ENCODE measurements around the gene KRT74. TPM values are rescaled to one million over a fixed set of nuclear protein-coding genes. Genes with fewer than 3 reads are reported as not detected.

The KRT74 gene
- polyA plus RNA-seq, 4 donors = 0.27 TPM; not detected in 3

DNA sequence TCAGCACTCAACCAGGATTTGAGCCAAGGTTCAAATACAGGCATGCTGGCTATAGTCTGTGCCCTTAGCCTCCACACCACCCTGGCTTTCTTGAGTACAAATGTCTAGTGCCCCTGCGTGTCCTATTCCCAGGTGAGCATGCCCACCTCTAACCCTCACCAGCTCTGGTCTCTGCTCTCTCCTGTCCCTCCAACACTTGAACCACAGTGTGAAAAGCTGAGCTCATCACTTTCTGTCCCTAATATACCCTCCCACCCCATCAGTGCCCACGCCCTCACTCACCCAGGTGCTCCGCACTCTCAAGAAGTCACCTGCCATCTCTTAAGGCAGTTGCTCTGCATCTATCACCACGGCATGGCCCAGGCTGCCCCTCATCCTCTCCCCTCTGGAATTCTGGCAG lies 13.7 kb downstream of the KRT74 start:
- no peaks in the 10 kb centered on the region for H3K36me3 ChIP-seq (ENCODE audit: control insufficient read depth in 3 of 3, insufficient read depth in 2 of 3, low read depth in 1 of 3, low read length in 3 of 3)

DNA sequence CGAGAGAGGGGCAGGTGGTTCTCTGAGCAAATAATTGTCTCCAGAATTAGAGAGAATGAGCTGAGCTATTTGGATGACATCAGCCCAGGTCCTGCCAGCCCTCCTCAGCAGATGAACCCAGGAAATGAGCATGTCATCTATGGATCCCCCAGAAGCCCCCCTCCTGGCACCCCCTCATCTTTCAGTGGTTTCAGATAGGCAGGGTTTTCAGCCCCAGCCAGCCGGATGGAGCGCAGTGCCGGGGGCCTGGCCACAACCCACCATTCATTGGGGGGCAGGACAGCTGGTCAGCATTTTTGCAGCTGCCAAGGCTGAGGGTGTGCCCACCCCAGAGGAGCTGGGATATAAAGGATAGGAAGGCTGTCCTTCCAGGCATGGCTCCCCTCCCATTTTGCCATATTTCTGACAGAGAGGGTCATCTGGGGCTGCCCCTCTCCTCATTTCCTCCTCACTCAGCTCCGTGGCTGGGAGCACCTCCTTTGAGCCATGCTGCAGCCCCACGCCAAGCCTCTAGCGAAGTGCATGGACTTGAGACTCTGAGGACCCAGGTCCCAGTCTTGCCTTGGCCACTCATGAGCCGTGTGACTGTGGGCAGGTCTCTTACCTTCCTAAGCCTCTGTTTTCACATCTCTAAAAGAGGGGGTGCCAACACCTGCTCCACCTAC lies 14.7 kb downstream of the KRT74 start:
- WGBS, 3 donors = 47 to 64% (median 54%) methylated on average over 8 of the region's 8 CpGs
- no peaks in the 10 kb centered on the region for H3K9me3 ChIP-seq (ENCODE audit: control insufficient read depth in 2 of 2, insufficient read depth in 1 of 2, low read depth in 1 of 2, low read length in 1 of 2)
- no peak overlapping the region for H3K4me3 ChIP-seq (ENCODE audit: low read depth in 1 of 3, low read length in 3 of 3)
- no peaks in the 10 kb centered on the region for H3K36me3 ChIP-seq (ENCODE audit: control insufficient read depth in 3 of 3, insufficient read depth in 2 of 3, low read depth in 1 of 3, low read length in 3 of 3)
- no peak overlapping the region for H3K27ac ChIP-seq (ENCODE audit: low read depth in 1 of 3, low read length in 2 of 3)
- no peaks in the 10 kb centered on the region for H3K4me1 ChIP-seq (ENCODE audit: control insufficient read depth in 3 of 3, insufficient read depth in 2 of 3, low read depth in 1 of 3, low read length in 2 of 3)
- peaks cover 0 to 15% (median 0%) of the 10 kb centered on the region in 3 donors for H3K27me3 ChIP-seq (ENCODE audit: control insufficient read depth in 3 of 3, insufficient read depth in 3 of 3, low read length in 3 of 3)
- no peak for FAIRE-seq
- DNase-seq = no peak

More for the DNA sequence above, 13.7 kb downstream of the KRT74 start:
- no peaks in the 10 kb centered on the region for H3K9me3 ChIP-seq (ENCODE audit: control insufficient read depth in 2 of 2, insufficient read depth in 1 of 2, low read depth in 1 of 2, low read length in 1 of 2)
- FAIRE-seq (no peak), DNase-seq (no peak)
- H3K4me3 ChIP-seq (ENCODE audit: low read depth in 1 of 3, low read length in 3 of 3) = no peak overlapping the region
- WGBS, 3 donors = 70 to 80% (median 80%) methylated on average over 4 of the region's 4 CpGs
- no peaks in the 10 kb centered on the region for H3K4me1 ChIP-seq (ENCODE audit: control insufficient read depth in 3 of 3, insufficient read depth in 2 of 3, low read depth in 1 of 3, low read length in 2 of 3)
- peaks cover 0 to 20% (median 0%) of the 10 kb centered on the region in 3 donors for H3K27me3 ChIP-seq (ENCODE audit: control insufficient read depth in 3 of 3, insufficient read depth in 3 of 3, low read length in 3 of 3)
- no peak overlapping the region for H3K27ac ChIP-seq (ENCODE audit: low read depth in 1 of 3, low read length in 2 of 3)

DNA sequence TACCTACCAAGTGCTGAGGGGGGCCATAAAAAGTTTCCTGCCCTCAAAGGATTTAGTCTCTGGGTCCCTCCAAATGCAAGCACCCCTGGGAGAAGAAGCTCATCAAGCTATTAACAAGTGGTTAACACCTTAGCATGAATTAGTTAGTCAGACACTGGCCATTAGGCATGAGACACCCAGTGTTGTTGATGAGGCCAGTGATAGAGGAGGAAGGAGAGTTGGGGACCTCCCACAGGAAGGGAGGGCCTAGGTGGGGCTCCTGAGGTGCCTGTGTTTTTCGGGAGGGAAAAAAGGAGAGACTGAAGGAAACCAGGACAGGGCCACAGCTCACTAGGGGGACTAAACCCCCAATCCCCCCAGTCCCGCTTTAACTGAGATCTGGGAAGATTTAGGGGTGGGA lies 16.2 kb downstream of the KRT74 start:
- DNase-seq = no peak
- Histone ChIP-seq H3K27ac (ENCODE audit: low read depth in 1 of 3, low read length in 2 of 3) (no peak overlapping the region), H3K9me3 (ENCODE audit: control insufficient read depth in 2 of 2, insufficient read depth in 1 of 2, low read depth in 1 of 2, low read length in 1 of 2) (no peaks in the 10 kb centered on the region), H3K27me3 (ENCODE audit: control insufficient read depth in 3 of 3, insufficient read depth in 3 of 3, low read length in 3 of 3) (peaks cover 0 to 13% (median 0%) of the 10 kb centered on the region in 3 donors), H3K36me3 (ENCODE audit: control insufficient read depth in 3 of 3, insufficient read depth in 2 of 3, low read depth in 1 of 3, low read length in 3 of 3) (no peaks in the 10 kb centered on the region), H3K4me1 (ENCODE audit: control insufficient read depth in 3 of 3, insufficient read depth in 2 of 3, low read depth in 1 of 3, low read length in 2 of 3) (no peaks in the 10 kb centered on the region), H3K4me3 (ENCODE audit: low read depth in 1 of 3, low read length in 3 of 3) (no peak overlapping the region)
- 49 to 66% (median 64%) methylated on average over 1 to 2 of the region's 2 CpGs for WGBS, 3 donors
- no peak for FAIRE-seq

DNA sequence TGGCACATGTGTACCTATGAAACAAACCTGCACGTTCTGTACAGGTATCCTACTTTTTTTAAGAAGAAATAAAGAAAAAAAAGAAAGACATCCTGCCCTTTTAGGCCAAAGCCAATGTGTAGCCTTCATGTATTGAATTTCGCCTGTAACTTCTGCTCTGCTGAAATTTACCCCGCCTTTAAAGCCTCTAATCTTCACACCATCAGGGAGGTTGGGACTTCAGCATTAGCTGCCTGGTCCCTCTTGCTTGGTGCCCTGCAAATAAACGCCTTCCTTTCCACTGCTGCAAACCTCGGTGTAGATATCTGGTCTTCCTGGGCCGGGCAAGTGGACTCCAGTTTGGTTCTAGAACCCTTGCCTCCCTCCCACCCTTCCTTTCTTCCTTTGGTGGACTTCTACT lies 18.1 kb downstream of the KRT74 start:
- FAIRE-seq (no peak), DNase-seq (no peak)
- H3K27me3 ChIP-seq (ENCODE audit: control insufficient read depth in 3 of 3, insufficient read depth in 3 of 3, low read length in 3 of 3) = peaks cover 0 to 4% (median 0%) of the 10 kb centered on the region in 3 donors
- 72 to 76% (median 75%) methylated on average over 6 of the region's 6 CpGs for WGBS, 3 donors
- H3K4me1 ChIP-seq (ENCODE audit: control insufficient read depth in 3 of 3, insufficient read depth in 2 of 3, low read depth in 1 of 3, low read length in 2 of 3) = no peaks in the 10 kb centered on the region
- H3K9me3 ChIP-seq (ENCODE audit: control insufficient read depth in 2 of 2, insufficient read depth in 1 of 2, low read depth in 1 of 2, low read length in 1 of 2) = no peaks in the 10 kb centered on the region
- H3K4me3 ChIP-seq (ENCODE audit: low read depth in 1 of 3, low read length in 3 of 3) = no peak overlapping the region
- H3K27ac ChIP-seq (ENCODE audit: low read depth in 1 of 3, low read length in 2 of 3) = no peak overlapping the region
- no peaks in the 10 kb centered on the region for H3K36me3 ChIP-seq (ENCODE audit: control insufficient read depth in 3 of 3, insufficient read depth in 2 of 3, low read depth in 1 of 3, low read length in 3 of 3)

DNA sequence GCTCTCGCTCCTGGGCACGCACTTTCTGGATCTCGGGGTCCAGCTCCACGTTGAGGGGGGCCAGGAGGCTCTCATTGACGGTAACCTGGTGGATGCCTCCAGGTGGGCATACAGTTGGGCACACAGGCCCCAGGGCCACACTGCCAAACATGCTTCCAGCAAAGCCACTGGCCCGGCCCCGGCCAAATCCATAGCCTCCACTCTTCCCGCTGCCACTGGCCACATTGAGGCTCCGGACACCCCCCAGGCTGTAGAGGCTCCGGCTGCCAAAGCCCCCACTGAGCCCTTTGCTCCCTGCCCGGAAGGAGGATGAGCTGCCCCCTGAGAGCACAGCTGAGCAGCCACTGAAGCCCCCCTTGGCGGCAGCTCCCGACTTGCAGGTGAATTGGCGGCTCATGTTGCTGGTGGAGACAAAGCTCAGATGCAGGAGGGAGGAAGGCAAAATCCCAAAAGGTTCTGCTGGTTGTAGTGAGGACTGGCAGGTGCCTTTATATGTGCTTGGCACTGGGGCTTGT lies 20.9 kb downstream of the KRT74 start, which contains the start of gene KRT71:
Gene KRT71 (minus strand): TSS at position 465 of the 515 bp plus-strand sequence. CDS start 68 bp downstream, at position 397.
- no peak within 1 kb of the TSS for H3K27ac ChIP-seq (ENCODE audit: low read depth in 1 of 3, low read length in 2 of 3)
- FAIRE-seq = no peak

DNA sequence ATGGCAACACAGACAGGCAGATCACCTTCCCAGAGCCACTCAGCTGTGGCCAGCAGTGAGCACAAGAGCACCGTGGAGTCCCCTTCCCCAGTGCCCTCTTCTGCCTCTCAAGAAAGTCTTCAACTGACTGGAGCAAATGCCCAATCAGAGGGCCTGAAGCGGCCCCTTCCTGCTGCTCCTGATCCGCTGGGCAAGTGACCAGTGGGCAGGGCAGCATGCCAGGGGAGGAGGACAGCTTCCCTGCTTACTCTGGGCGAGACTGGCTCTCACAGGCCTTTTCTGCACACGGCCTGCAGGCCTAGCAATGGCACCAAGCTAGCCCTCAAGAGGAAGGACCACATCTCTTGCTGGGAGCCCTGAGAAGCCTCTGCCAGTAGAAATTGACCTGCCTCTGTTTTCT lies 21.6 kb downstream of the KRT74 start:
- H3K27ac ChIP-seq (ENCODE audit: low read depth in 1 of 3, low read length in 2 of 3) = no peak overlapping the region
- H3K27me3 ChIP-seq (ENCODE audit: control insufficient read depth in 3 of 3, insufficient read depth in 3 of 3, low read length in 3 of 3) = peaks cover 0 to 4% (median 0%) of the 10 kb centered on the region in 3 donors
- WGBS, 3 donors = 66 to 78% (median 74%) methylated on average over 5 of the region's 5 CpGs
- H3K4me3 ChIP-seq (ENCODE audit: low read depth in 1 of 3, low read length in 3 of 3) = no peak overlapping the region
- FAIRE-seq (no peak), DNase-seq (no peak)
- no peaks in the 10 kb centered on the region for H3K4me1 ChIP-seq (ENCODE audit: control insufficient read depth in 3 of 3, insufficient read depth in 2 of 3, low read depth in 1 of 3, low read length in 2 of 3)
- H3K36me3 ChIP-seq (ENCODE audit: control insufficient read depth in 3 of 3, insufficient read depth in 2 of 3, low read depth in 1 of 3, low read length in 3 of 3) = no peaks in the 10 kb centered on the region
- H3K9me3 ChIP-seq (ENCODE audit: control insufficient read depth in 2 of 2, insufficient read depth in 1 of 2, low read depth in 1 of 2, low read length in 1 of 2) = no peaks in the 10 kb centered on the region

More for the DNA sequence above, 20.9 kb downstream of the KRT74 start, which contains the start of gene KRT71:
- H3K4me3 ChIP-seq (ENCODE audit: low read depth in 1 of 3, low read length in 3 of 3) = no peak within 1 kb of the TSS
- no peaks in the 10 kb centered on the region for H3K36me3 ChIP-seq (ENCODE audit: control insufficient read depth in 3 of 3, insufficient read depth in 2 of 3, low read depth in 1 of 3, low read length in 3 of 3)
- no peak for DNase-seq
- H3K9me3 ChIP-seq (ENCODE audit: control insufficient read depth in 2 of 2, insufficient read depth in 1 of 2, low read depth in 1 of 2, low read length in 1 of 2) = no peaks in the 10 kb centered on the region
- WGBS, 3 donors = 84 to 91% (median 85%) methylated on average over 12 to 14 of the region's 14 CpGs
- H3K27me3 ChIP-seq (ENCODE audit: control insufficient read depth in 3 of 3, insufficient read depth in 3 of 3, low read length in 3 of 3) = peaks cover 0 to 4% (median 0%) of the 10 kb centered on the region in 3 donors
- no peaks in the 10 kb centered on the region for H3K4me1 ChIP-seq (ENCODE audit: control insufficient read depth in 3 of 3, insufficient read depth in 2 of 3, low read depth in 1 of 3, low read length in 2 of 3)

DNA sequence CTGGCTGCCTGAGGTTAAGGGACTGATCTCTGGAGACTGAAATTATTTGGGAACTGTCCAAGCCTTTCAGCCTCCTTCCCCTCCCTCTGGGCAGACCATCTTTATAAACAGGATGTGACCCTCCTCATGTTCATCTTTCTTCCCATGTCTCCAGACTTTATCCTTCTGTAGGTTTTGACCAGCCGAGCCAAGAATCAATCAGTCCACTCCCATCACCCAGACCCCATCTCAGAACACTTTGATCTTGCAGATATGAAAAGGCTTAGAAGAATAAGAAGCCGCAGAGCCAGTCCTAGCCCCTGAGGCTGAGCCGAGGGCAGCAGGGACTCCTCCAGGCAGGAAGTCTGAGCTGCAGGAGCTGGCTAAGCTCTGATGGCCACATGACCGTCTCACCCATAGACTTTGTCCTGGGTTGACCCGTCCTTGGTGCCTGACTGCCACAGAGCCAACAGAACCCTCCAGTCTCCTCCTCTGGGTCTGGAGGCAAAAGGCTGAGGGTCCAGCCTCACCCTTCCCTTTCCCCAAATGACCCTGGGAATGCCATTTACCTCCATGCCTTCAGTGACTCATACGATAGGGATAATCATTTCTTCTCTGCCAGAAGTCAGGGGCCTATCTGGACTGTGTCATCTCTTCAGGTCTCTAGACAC lies 22.3 kb downstream of the KRT74 start:
- FAIRE-seq (no peak), DNase-seq (peak; percentile 20 to 26)
- peaks cover 0 to 4% (median 0%) of the 10 kb centered on the region in 3 donors for H3K27me3 ChIP-seq (ENCODE audit: control insufficient read depth in 3 of 3, insufficient read depth in 3 of 3, low read length in 3 of 3)
- no peak overlapping the region for H3K4me3 ChIP-seq (ENCODE audit: low read depth in 1 of 3, low read length in 3 of 3)
- H3K9me3 ChIP-seq (ENCODE audit: control insufficient read depth in 2 of 2, insufficient read depth in 1 of 2, low read depth in 1 of 2, low read length in 1 of 2) = no peaks in the 10 kb centered on the region
- 33 to 45% (median 36%) methylated on average over 6 of the region's 6 CpGs for WGBS, 3 donors
- H3K4me1 ChIP-seq (ENCODE audit: control insufficient read depth in 3 of 3, insufficient read depth in 2 of 3, low read depth in 1 of 3, low read length in 2 of 3) = no peaks in the 10 kb centered on the region
- H3K36me3 ChIP-seq (ENCODE audit: control insufficient read depth in 3 of 3, insufficient read depth in 2 of 3, low read depth in 1 of 3, low read length in 3 of 3) = no peaks in the 10 kb centered on the region
- no peak overlapping the region for H3K27ac ChIP-seq (ENCODE audit: low read depth in 1 of 3, low read length in 2 of 3)

DNA sequence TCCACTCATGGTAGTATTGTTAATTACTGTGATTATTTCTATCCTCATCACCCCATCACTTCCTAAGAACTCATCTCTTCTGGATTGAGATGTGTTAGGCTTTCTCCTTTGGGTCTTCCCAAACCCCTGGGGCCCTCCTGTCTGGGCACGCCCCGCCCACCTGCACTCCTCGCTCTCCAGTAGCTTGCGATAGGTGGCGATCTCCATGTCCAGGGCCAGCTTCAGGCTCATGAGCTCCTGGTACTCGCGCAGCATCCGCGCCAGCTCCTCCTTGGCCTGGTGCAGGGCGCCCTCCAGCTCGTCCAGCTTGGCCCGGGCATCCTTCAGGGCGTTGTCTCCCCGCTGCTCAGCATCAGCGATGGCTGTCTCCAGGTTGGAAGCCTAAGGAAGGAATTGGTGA lies 27.5 kb downstream of the KRT74 start:
- no peak for DNase-seq
- no peak for FAIRE-seq
- H3K36me3 ChIP-seq (ENCODE audit: control insufficient read depth in 3 of 3, insufficient read depth in 2 of 3, low read depth in 1 of 3, low read length in 3 of 3) = no peaks in the 10 kb centered on the region
- no peaks in the 10 kb centered on the region for H3K4me1 ChIP-seq (ENCODE audit: control insufficient read depth in 3 of 3, insufficient read depth in 2 of 3, low read depth in 1 of 3, low read length in 2 of 3)
- peaks cover 0 to 4% (median 0%) of the 10 kb centered on the region in 3 donors for H3K27me3 ChIP-seq (ENCODE audit: control insufficient read depth in 3 of 3, insufficient read depth in 3 of 3, low read length in 3 of 3)
- 83 to 90% (median 85%) methylated on average over 15 of the region's 15 CpGs for WGBS, 3 donors
- no peak overlapping the region for H3K4me3 ChIP-seq (ENCODE audit: low read depth in 1 of 3, low read length in 3 of 3)
- H3K9me3 ChIP-seq (ENCODE audit: control insufficient read depth in 2 of 2, insufficient read depth in 1 of 2, low read depth in 1 of 2, low read length in 1 of 2) = no peaks in the 10 kb centered on the region
- H3K27ac ChIP-seq (ENCODE audit: low read depth in 1 of 3, low read length in 2 of 3) = no peak overlapping the region

All from small intestine (tissue), 7 donors.